H1 (cell line): Measurements from ENCODE around the gene GRAMD4.

ENCODE experiments used
- ASH2L ChIP-seq: fragments of 200-600, 300-600 bp; sonication (generic); IDR thresholded peaks from one replicate; pipeline ENCODE4 v1.7.1; 2017; ENCODE audit warnings: low read length
- CBX8 ChIP-seq: fragments of 300-800, 300-1000 bp; sonication (generic); IDR thresholded peaks from 2 replicates; pipeline ENCODE4 v1.7.1; 2016; ENCODE audit warnings: low read depth, low read length, borderline replicate concordance
- EP300 ChIP-seq, 2 experiments: IDR thresholded peaks; 1 replicate in 1 of 2; 2 replicates in 1 of 2; pipeline ENCODE4 v1.6.1; 2011 to 2012; ENCODE audit warnings: low read depth in 2 of 2, low read length in 2 of 2, mild to moderate bottlenecking in 2 of 2, borderline replicate concordance in 1 of 2, inconsistent platforms in 1 of 2, moderate library complexity in 1 of 2
- POLR2A ChIP-seq, 2 experiments: IDR thresholded peaks; 1 replicate in 1 of 2; 2 replicates in 1 of 2; pipeline ENCODE4 v1.6.1; 2011; ENCODE audit warnings: low read depth in 2 of 2, low read length in 2 of 2, mild to moderate bottlenecking in 2 of 2; ENCODE audit errors: control extremely low read depth in 1 of 2
- SIN3A ChIP-seq, 2 experiments: IDR thresholded peaks in 1 of 2; conservative IDR thresholded peaks in 1 of 2; 2 replicates each; pipeline ENCODE4 v1.6.1; 2011 to 2012; ENCODE audit warnings: low read length in 2 of 2, improper control_type of control experiment in 1 of 2, low read depth in 1 of 2, mild to moderate bottlenecking in 1 of 2
- SP1 ChIP-seq: IDR thresholded peaks from 2 replicates; pipeline ENCODE4 v1.6.1; 2011; ENCODE audit warnings: low read depth, low read length
- ZNF274 ChIP-seq: IDR thresholded peaks from 2 replicates; pipeline ENCODE4 v1.7.0; 2012; ENCODE audit warnings: low read length, borderline replicate concordance; ENCODE audit errors: extremely low read depth
- TF ChIP-seq, protein P1 (sequence below), 3 experiments: IDR thresholded peaks; 1 replicate in 2 of 3; 2 replicates in 1 of 3; pipeline versions ENCODE4 v1.5.1 to v1.6.1; 2011; ENCODE audit warnings: low read length in 3 of 3, mild to moderate bottlenecking in 3 of 3, inconsistent platforms in 2 of 3, low read depth in 1 of 3, moderate library complexity in 1 of 3; ENCODE audit not compliant: insufficient read depth in 1 of 3; ENCODE audit errors: control extremely low read depth in 1 of 3

DNA sequence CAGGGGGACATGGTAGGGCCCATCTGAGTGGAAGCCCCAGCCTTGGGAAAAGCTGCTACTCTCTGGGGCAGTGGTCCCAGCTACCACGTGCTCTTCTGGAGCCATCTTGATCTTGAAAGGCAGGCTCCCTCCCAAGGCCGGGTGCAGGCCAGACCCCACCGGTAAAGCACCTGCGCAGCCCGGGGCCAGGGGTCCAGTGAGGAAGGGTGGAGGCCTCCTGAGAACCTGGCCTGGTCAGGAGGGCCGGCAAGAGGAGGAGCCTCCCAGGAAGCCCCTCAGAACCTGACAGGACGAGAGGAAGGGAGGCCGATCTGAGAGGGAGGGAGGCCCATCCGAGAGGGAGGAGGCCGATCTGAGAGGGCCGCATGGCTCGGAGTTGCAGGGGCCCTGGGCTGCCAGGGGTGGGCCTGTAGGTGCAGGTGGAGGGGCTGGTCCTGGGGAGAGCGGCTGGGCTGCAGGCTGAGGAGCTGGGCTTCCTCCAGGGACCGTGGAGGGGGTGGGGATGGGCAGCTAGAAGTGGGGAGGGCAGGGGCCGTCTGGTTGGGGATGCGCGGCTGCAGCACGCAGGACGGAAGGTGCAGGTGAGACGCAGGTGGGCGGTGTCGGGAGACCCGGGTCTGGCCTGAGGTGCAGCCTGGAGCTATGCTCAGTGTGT, 529 bp downstream of the GRAMD4 start:
- TF ChIP-seq SP1 (no peak), EP300 (IDR thresholded peaks at IDR 0.05; ENCODE audit: borderline replicate concordance in 1 of 2, low read depth in 2 of 2, low read length in 2 of 2) (no peak), ZNF274 (no peak), CBX8 (no peak), SIN3A (conservative IDR thresholded peaks at IDR 0.05 in 1 of 2, IDR thresholded peaks at IDR 0.05 in 1 of 2; ENCODE audit: low read depth in 1 of 2, low read length in 2 of 2) (no peak), ASH2L (no peak), POLR2A (IDR thresholded peaks at IDR 0.05; ENCODE audit: control extremely low read depth in 1 of 2, low read depth in 2 of 2, low read length in 2 of 2) (no peak)
- TF ChIP-seq, protein P1, sequence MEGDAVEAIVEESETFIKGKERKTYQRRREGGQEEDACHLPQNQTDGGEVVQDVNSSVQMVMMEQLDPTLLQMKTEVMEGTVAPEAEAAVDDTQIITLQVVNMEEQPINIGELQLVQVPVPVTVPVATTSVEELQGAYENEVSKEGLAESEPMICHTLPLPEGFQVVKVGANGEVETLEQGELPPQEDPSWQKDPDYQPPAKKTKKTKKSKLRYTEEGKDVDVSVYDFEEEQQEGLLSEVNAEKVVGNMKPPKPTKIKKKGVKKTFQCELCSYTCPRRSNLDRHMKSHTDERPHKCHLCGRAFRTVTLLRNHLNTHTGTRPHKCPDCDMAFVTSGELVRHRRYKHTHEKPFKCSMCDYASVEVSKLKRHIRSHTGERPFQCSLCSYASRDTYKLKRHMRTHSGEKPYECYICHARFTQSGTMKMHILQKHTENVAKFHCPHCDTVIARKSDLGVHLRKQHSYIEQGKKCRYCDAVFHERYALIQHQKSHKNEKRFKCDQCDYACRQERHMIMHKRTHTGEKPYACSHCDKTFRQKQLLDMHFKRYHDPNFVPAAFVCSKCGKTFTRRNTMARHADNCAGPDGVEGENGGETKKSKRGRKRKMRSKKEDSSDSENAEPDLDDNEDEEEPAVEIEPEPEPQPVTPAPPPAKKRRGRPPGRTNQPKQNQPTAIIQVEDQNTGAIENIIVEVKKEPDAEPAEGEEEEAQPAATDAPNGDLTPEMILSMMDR (IDR thresholded peaks at IDR 0.05; ENCODE audit: control extremely low read depth in 1 of 3, insufficient read depth in 1 of 3, low read depth in 1 of 3, low read length in 3 of 3), result no peak
